ENCODE data around the gene RNF141. TPM values are rescaled to one million over a fixed set of nuclear protein-coding genes. Genes with fewer than 3 reads are reported as not detected.

The RNF141 gene
- polyA plus RNA-seq, 1 of the 3 experiments (the other 2 are of a cell fraction): 6.9 TPM

DNA sequence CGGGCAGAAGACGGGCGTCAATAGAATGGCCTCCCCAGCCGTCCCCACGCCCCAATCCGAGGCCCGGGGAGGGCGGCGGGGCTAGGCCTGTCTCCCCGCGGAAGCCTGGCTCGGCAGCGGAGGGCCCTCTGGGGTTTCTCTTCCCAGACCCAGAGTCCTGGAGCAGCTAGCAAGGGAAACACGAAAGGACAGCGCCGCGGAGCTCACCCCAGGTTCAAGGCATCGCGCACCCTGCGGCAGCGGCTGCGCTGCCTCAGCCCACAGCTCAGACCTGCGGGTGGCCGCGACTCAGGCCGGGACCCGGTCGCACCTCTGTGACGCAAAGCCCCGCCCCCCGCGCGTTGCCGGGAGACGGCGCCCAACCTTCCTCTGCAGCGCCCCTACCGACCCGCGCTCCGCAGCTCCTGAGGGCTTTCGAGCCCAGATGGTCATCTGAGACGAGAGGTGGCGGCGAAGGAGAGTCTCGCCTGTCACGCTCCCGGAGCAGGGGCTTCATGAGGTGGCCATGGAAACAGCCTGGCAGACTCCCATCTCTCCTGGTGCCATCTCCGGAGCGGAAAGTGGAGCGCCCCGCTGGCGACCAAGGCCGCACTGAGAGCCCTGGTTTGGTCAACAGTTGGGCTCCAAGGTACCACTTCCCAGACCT, at the start of gene RNF141 (continued):
- TF ChIP-seq, protein P1, sequence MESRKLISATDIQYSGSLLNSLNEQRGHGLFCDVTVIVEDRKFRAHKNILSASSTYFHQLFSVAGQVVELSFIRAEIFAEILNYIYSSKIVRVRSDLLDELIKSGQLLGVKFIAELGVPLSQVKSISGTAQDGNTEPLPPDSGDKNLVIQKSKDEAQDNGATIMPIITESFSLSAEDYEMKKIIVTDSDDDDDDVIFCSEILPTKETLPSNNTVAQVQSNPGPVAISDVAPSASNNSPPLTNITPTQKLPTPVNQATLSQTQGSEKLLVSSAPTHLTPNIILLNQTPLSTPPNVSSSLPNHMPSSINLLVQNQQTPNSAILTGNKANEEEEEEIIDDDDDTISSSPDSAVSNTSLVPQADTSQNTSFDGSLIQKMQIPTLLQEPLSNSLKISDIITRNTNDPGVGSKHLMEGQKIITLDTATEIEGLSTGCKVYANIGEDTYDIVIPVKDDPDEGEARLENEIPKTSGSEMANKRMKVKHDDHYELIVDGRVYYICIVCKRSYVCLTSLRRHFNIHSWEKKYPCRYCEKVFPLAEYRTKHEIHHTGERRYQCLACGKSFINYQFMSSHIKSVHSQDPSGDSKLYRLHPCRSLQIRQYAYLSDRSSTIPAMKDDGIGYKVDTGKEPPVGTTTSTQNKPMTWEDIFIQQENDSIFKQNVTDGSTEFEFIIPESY (IDR thresholded peaks at IDR 0.05; ENCODE audit: borderline replicate concordance, low read depth): no peak
- no peak for TF ChIP-seq TCF12 (IDR thresholded peaks at IDR 0.05)
- TF ChIP-seq, protein P2, sequence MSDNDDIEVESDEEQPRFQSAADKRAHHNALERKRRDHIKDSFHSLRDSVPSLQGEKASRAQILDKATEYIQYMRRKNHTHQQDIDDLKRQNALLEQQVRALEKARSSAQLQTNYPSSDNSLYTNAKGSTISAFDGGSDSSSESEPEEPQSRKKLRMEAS (IDR thresholded peaks at IDR 0.05; ENCODE audit: low read depth): no peak
- TF ChIP-seq RFX5 (IDR thresholded peaks at IDR 0.05; ENCODE audit: low read length): no peak
- no peak; the same call in 1 of the 2 replicates for TF ChIP-seq YY1 (IDR thresholded peaks at IDR 0.05; ENCODE audit: low read depth)
- TF ChIP-seq MEF2A (IDR thresholded peaks at IDR 0.05; ENCODE audit: borderline replicate concordance, low read depth): no peak
- TF ChIP-seq ELF1 (IDR thresholded peaks at IDR 0.05): no peak

DNA sequence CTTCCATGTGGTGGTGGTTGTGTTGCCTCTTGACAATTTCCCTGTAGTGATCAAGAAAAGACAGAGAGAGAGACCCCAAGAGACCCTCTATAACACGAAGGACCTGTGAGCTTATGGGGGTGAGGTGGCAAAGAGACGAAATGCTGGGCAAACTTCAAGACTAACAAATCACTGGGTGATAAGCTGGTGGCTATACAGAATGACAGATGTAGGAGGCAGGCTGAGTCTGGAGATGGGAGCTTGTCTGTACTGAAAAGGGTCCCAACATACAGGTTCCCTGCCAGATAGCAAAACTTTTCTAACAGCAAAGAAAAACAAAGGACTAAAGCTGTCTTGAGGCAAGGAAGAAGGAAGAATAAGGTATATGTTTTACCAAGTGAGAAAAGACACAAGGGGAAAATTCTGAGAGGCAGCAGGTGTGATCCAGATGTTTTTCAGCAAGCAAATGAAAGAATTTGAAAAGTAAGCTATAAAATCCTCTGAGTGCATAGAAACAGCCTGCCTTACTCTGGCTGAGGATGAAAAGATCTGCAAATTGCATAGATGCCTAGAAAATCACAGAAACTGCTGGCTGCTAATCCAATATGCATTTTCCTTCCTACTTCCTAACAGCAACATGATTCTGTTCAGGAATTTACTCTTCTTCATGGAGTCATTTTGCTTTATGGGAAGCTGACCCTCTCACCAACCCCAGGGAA, 49.4 kb upstream of the RNF141 start:
- Histone ChIP-seq H3K9ac (no peak overlapping the region), H3K36me3 (replicated peaks in 1 of 2; ENCODE audit: control insufficient read depth in 1 of 2, insufficient read depth in 2 of 2, low read length in 1 of 2) (no peaks in the 10 kb centered on the region), H3K79me2 (ENCODE audit: insufficient read depth) (no peaks in the 10 kb centered on the region), H3K27me3 (ENCODE audit: insufficient read depth) (no peaks in the 10 kb centered on the region), H3F3A (replicated peaks; ENCODE audit: insufficient read depth) (peaks cover 10% of the 10 kb centered on the region), H3K9me3 (no peaks in the 10 kb centered on the region), H3K4me1 (ENCODE audit: control insufficient read depth in 1 of 2, insufficient read depth in 2 of 2, low read depth in 1 of 2, low read length in 1 of 2) (peaks cover 0 to 33% of the 10 kb centered on the region in 2 experiments; a peak in 2 of 4 replicates), H3K4me2 (no peak overlapping the region), H2AFZ (ENCODE audit: low read depth) (no peak overlapping the region), H3K4me3 (ENCODE audit: low read depth in 2 of 2, low read length in 1 of 2) (no peak overlapping the region), H4K20me1 (ENCODE audit: insufficient read depth) (no peaks in the 10 kb centered on the region), H3K9me2 (no peaks in the 10 kb centered on the region; the same call in 1 of the 2 replicates), H3K27ac (ENCODE audit: low read depth in 2 of 2, low read length in 1 of 2) (no peak overlapping the region)
- ChIA-PET CTCF (interaction anchor here (1.4 kb wide), 1 partner anchor 64 kb away, joined by 3 read pairs; no protein-coding TSS in a partner anchor), POLR2A (no interaction called here)
- whole genome bisulfite sequencing (ENCODE audit: low lambda C conversion rate): 62% methylated on average over 2 of the region's 2 CpGs
- DNase-seq: no peak
- no peak for TF ChIP-seq TAF1 (IDR thresholded peaks at IDR 0.05; ENCODE audit: borderline replicate concordance, low read depth, low read length)
- no peak for TF ChIP-seq EZH2phosphoT487 (IDR thresholded peaks at IDR 0.05; ENCODE audit: borderline replicate concordance, low read depth)
- TF ChIP-seq, protein P2 (IDR thresholded peaks at IDR 0.05; ENCODE audit: low read depth): no peak
- no peak for TF ChIP-seq SIN3A (IDR thresholded peaks at IDR 0.05; ENCODE audit: borderline replicate concordance, low read depth, low read length)
- no peak for TF ChIP-seq EP300 (IDR thresholded peaks at IDR 0.05; ENCODE audit: borderline replicate concordance in 1 of 2, low read depth in 1 of 2, low read length in 1 of 2)
- no peak for TF ChIP-seq TEAD4 (IDR thresholded peaks at IDR 0.05; ENCODE audit: borderline replicate concordance, insufficient read depth)
- TF ChIP-seq, protein P1 (IDR thresholded peaks at IDR 0.05; ENCODE audit: borderline replicate concordance, low read depth): no peak
- TF ChIP-seq, protein P3, sequence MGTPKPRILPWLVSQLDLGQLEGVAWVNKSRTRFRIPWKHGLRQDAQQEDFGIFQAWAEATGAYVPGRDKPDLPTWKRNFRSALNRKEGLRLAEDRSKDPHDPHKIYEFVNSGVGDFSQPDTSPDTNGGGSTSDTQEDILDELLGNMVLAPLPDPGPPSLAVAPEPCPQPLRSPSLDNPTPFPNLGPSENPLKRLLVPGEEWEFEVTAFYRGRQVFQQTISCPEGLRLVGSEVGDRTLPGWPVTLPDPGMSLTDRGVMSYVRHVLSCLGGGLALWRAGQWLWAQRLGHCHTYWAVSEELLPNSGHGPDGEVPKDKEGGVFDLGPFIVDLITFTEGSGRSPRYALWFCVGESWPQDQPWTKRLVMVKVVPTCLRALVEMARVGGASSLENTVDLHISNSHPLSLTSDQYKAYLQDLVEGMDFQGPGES (IDR thresholded peaks at IDR 0.05; ENCODE audit: low read depth, low read length): no peak
- TF ChIP-seq RAD21 (IDR thresholded peaks at IDR 0.05; ENCODE audit: low read length): no peak
- TF ChIP-seq, protein P4, sequence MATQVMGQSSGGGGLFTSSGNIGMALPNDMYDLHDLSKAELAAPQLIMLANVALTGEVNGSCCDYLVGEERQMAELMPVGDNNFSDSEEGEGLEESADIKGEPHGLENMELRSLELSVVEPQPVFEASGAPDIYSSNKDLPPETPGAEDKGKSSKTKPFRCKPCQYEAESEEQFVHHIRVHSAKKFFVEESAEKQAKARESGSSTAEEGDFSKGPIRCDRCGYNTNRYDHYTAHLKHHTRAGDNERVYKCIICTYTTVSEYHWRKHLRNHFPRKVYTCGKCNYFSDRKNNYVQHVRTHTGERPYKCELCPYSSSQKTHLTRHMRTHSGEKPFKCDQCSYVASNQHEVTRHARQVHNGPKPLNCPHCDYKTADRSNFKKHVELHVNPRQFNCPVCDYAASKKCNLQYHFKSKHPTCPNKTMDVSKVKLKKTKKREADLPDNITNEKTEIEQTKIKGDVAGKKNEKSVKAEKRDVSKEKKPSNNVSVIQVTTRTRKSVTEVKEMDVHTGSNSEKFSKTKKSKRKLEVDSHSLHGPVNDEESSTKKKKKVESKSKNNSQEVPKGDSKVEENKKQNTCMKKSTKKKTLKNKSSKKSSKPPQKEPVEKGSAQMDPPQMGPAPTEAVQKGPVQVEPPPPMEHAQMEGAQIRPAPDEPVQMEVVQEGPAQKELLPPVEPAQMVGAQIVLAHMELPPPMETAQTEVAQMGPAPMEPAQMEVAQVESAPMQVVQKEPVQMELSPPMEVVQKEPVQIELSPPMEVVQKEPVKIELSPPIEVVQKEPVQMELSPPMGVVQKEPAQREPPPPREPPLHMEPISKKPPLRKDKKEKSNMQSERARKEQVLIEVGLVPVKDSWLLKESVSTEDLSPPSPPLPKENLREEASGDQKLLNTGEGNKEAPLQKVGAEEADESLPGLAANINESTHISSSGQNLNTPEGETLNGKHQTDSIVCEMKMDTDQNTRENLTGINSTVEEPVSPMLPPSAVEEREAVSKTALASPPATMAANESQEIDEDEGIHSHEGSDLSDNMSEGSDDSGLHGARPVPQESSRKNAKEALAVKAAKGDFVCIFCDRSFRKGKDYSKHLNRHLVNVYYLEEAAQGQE (IDR thresholded peaks at IDR 0.05; ENCODE audit: low read depth, low read length): no peak
- no peak for TF ChIP-seq NRF1 (IDR thresholded peaks at IDR 0.05; ENCODE audit: low read depth, low read length)
- no peak for TF ChIP-seq RFX5 (IDR thresholded peaks at IDR 0.05; ENCODE audit: low read length)
- TF ChIP-seq RCOR1 (IDR thresholded peaks at IDR 0.05; ENCODE audit: low read length): no peak
- no peak for TF ChIP-seq YY1 (IDR thresholded peaks at IDR 0.05; ENCODE audit: low read depth)
- no peak for TF ChIP-seq FOXM1 (IDR thresholded peaks at IDR 0.05; ENCODE audit: low read depth)
- TF ChIP-seq POLR2AphosphoS5 (IDR thresholded peaks at IDR 0.05; ENCODE audit: low read depth, low read length): no peak
- no peak for TF ChIP-seq NFIC (IDR thresholded peaks at IDR 0.05; ENCODE audit: borderline replicate concordance)

All from SK-N-SH (cell line).